ENCODE results near the gene APOBEC3C.
"Not testable (repeated sequence)": the region's sequence is repeated elsewhere in the genome, so short reads cannot be mapped to it uniquely, and the experiment has no call there.

- TF ChIP-seq EZH2phosphoT487 (IDR thresholded peaks at IDR 0.05; ENCODE audit: insufficient read depth, low read depth); EZH2 (IDR thresholded peaks at IDR 0.05; ENCODE audit: insufficient read depth, poor library complexity, severe bottlenecking): not testable (repeated sequence)
Measured at GRCh38 chr22:39013561-39013941, 506 bp upstream of the APOBEC3C start.
